ENCODE results near the gene CRIP3.
A peak's percentile ranks its signal among the peaks of the same experiment; 100 is the strongest.

The CRIP3 gene

GRCh38 chr6:43277306-43277642 lies 31.4 kb downstream of the CRIP3 start:
- no peak for TF ChIP-seq CTCF (IDR thresholded peaks at IDR 0.05; ENCODE audit: borderline replicate concordance, insufficient read depth, low read depth, low read length)
- no peak overlapping the region for H3K4me3 ChIP-seq (ENCODE audit: low read depth, low read length)

DNA sequence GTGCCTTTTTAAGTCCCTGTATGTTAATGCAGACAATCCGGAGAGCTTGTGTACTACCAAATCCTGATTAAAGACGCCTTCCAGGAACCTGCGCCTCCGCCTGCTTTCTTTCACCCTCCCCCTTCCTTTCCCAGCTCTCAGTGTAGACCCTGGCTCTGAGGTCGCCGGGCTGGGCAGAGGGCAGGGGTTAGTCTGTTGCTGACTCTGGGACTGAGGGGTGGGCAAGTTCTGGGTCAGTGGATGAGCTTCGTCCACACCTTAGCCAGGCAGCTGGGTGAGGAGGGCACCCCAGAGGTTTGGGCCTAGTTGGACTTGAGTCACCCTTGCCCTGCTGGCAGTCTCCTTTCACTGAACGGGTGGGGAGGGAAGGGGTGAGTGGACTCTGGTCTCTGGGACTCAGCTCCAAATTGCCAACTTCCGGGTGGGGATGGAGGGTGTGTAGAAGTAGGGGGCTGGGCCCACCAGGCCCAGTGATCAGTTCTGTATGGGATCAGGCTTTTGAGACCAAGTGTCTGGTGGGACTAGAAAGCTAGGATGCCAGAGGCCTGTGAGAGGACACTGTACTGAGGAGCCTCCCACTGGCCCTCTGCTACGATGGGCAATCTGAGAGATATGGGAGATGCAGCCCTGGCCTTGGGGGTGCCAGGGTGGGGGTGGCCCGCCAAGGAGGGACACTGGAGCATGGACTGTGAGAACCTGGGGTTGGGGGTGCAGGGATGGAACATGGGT lies 31.9 kb downstream of the CRIP3 start:
- TF ChIP-seq CTCF (IDR thresholded peaks at IDR 0.05; ENCODE audit: borderline replicate concordance, insufficient read depth, low read depth, low read length), result no peak
- no peak overlapping the region for H3K4me3 ChIP-seq (ENCODE audit: low read depth, low read length)

DNA sequence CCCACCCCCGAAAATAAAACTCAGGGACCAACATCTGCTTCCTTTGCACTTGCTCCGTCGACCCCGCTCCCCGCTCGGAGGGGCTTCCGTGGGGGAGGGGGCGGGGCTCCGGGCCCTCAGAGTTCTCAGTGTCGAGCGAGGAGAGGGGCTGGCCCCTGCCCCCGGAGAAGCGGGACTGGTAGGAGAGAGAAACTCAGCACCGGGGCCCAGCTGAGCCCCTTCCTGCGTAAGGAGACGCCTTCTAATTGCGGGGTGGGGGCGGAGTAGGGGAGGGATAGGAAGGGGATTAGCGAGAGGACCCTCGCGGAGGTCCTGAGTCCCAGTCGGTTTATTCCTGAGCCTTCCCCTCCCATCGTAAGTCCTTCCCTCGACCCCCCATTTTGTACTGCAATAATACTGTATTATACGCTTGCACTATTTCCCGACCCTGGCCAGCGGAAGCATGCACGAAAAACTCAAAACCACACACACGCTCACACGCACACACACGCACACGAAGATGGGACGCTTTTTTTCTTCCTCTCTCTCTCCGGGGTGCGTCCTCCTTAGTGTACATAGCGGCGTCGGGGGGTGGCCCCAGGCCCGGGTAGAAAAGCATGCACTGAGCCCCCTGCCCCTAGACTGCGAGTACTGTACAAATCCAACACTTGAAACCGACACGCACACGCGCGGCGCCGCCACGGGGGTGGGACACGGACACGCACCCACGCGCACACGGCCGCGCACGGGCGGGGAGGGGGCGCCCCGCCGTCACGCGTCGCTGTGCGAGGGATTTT lies 32.6 kb downstream of the CRIP3 start:
- no peak overlapping the region for H3K4me3 ChIP-seq (ENCODE audit: low read depth, low read length)
- TF ChIP-seq CTCF (IDR thresholded peaks at IDR 0.05; ENCODE audit: borderline replicate concordance, insufficient read depth, low read depth, low read length), result no peak

DNA sequence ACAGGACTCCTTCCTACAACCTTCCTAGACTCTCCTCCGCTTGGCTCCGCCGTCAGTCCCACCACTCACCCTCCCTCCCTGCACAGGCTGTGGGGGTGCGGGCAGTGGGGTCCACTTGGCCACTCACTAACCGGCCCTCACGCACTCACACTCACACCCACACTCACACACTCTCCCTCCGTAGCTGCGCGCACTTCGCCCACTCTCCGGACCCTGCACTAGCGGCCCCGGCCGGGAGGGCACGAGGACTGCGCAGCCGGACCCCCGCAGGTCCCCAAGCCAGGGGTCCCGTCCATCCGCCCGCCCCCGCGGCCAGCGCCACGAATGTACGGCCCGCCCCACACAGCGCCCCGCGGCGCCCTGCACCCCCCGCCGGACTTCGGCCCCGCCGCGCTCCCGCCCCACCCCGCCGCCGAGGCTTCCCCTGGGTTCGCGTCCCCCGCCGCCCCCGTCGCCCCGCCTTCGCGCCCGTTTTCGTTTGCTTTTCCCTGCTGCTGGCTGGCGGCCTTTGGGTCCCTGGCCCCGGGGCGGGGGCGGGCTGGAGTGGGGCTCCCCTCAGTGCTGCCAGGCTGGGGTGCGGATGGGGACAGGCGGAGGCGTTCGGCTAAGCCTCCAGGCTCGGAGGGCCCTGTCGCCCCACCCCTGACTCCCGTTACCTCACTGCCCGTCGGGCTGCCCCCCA lies 33.6 kb downstream of the CRIP3 start:
- no peak for TF ChIP-seq CTCF (IDR thresholded peaks at IDR 0.05; ENCODE audit: borderline replicate concordance, insufficient read depth, low read depth, low read length)
- peak overlapping the region; percentile 22 for H3K4me3 ChIP-seq (ENCODE audit: low read depth, low read length)

GRCh38 chr6:43274127-43274915 lies 34.3 kb downstream of the CRIP3 start:
- no peak for TF ChIP-seq CTCF (IDR thresholded peaks at IDR 0.05; ENCODE audit: borderline replicate concordance, insufficient read depth, low read depth, low read length)
- no peak overlapping the region for H3K4me3 ChIP-seq (ENCODE audit: low read depth, low read length)

DNA sequence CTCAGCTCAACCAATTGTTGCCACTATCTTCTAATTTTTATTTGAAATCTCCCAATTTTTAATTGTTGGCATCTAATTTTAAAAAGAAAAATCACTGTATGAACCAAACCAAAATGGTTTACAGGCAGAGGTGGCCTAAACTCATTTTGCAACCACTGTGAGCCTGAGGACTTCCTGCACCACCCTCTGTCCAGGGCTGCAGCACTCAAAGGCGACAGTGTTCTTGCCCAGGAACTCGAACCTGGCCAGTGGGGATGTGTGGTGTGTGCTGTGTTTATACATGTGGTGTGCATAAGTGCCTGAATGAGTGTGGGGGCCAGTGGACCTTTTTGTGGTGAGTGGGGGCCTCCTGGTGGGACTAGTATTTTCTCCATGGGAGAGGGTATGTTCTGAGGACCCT lies 34.9 kb downstream of the CRIP3 start:
- H3K4me3 ChIP-seq (ENCODE audit: low read depth, low read length), result no peak overlapping the region
- no peak for TF ChIP-seq CTCF (IDR thresholded peaks at IDR 0.05; ENCODE audit: borderline replicate concordance, insufficient read depth, low read depth, low read length)

Data from GM12875 (cell line).